GM19397 (cell line): ENCODE results near the gene PLCL1.

Experiments used
- ATAC-seq: cut with Tn5 transposase; IDR thresholded peaks from one replicate; pipeline ENCODE4 v1.9.1; 2021; ENCODE audit warnings: mild to moderate bottlenecking, moderate library complexity; ENCODE audit not compliant: unreplicated experiment

PLCL1 gene

GRCh38 chr2:197924483-197924882 is 120.1 kb downstream of the PLCL1 start:
- ATAC-seq = no peak

- ATAC-seq = no peak
Observed at GRCh38 chr2:197925204-197925603, 120.8 kb downstream of the PLCL1 start.

- no peak for ATAC-seq
Observed at GRCh38 chr2:197925976-197926375, 121.6 kb downstream of the PLCL1 start.

- ATAC-seq = no peak
Observed at GRCh38 chr2:197926673-197927072, 122.3 kb downstream of the PLCL1 start.

DNA sequence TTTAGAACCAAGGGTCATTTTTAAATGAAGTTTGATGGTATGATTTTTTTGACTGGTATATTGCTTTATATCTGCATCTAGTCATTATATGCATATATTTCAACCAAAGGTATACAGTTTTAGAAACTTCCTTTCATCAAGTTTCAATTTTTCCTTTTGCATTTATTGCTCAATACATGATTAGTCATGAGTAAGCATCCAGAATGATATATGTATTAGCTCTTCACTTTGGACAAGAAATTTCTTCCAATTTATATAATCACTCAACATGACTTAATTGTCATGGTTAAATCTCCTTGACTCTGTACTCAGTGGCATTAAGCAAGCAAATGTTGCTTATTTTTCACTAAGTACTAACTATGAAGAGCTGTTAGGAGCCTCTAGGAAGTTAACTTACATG is 123.6 kb downstream of the PLCL1 start:
- no peak for ATAC-seq

- ATAC-seq = no peak
Observed at GRCh38 chr2:197929008-197929885, 124.9 kb downstream of the PLCL1 start.

DNA sequence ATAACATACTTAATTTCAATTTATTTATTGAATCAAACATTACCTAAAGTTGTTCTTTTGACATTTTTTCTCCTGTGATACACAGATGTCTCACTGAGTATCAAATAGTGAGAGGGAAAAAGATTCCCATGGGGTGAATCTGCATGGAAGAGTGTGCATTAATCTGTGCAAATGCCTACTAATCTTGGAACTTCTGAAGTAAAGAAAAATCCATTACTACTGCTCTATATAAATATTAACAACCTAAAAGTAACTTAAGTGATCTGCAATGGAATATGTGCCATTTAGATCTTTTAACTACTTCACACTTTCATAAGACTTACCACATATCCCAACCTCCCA is 125.5 kb downstream of the PLCL1 start:
- no peak for ATAC-seq

DNA sequence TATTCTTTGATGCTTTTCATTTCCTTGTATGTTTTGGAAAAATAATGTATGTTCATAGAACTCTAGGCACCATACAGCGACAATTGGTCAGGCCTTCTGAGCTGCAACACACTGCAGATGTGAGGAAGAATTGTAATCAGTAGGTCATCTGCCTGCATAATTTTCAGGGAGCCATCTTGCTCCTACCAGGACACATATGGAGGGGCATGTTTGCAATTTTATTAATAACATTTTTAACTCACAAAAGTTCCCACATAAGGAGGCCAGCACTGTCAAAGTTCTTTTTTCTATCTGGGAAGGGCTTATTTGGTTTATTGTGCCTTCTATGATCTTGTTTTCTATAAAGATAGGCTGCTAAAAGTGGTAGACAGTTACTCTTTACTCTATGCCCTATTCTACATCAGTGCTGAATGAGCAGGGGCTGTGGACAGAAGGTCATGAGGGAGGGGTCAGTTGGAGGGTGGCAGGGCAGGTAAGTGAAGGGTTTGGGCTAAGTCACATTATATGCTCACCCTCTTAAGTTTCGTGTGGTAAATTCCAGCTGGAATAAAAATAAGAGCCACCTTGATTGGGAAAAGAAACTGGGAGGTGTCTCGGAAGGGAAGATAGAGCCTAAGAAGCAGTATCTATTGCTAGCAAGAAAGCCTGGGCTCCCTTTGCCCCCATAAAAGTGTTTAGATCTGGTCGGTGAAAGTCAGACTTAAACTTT is 126.3 kb downstream of the PLCL1 start:
- no peak for ATAC-seq

- ATAC-seq = no peak
Observed at GRCh38 chr2:197931661-197932312, 127.4 kb downstream of the PLCL1 start.

GRCh38 chr2:197932374-197932773 is 128.0 kb downstream of the PLCL1 start:
- no peak for ATAC-seq

DNA sequence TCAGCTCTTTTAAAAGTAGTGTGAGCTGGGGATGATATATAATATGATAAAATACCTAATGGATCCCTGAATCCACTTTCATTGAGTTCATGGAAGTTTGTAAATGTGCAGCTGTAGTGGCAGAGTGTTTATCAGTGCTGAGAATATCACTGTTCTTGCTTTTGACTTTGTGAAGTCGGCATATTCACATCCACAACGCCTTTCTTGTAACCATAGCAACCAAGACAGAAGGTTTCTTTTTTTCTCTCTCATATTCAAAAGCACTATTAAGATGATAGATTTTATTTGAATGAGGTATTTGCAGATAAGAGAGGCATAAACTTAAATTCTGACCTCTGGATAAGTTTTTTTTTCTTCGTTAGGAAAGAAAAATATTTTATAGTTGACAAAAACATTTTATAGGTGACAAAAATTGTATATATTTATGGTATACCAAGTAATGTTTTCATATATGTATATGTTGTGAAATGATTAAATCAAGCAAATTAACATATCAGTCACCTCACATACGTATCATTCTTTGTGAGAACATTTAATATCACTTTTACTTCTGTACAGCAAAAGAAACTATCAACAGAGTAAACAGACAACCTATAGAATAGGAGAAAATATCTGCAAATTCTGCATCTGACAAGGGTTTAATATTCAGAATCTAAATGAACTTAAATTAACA is 130.0 kb downstream of the PLCL1 start:
- no peak for ATAC-seq

- no peak for ATAC-seq
Observed at GRCh38 chr2:197934934-197935289, 130.5 kb downstream of the PLCL1 start.

GRCh38 chr2:197937814-197938213 is 133.4 kb downstream of the PLCL1 start:
- no peak for ATAC-seq

- ATAC-seq = no peak
Observed at GRCh38 chr2:197938555-197938954, 134.2 kb downstream of the PLCL1 start.

- no peak for ATAC-seq
Observed at GRCh38 chr2:197939787-197940186, 135.4 kb downstream of the PLCL1 start.

DNA sequence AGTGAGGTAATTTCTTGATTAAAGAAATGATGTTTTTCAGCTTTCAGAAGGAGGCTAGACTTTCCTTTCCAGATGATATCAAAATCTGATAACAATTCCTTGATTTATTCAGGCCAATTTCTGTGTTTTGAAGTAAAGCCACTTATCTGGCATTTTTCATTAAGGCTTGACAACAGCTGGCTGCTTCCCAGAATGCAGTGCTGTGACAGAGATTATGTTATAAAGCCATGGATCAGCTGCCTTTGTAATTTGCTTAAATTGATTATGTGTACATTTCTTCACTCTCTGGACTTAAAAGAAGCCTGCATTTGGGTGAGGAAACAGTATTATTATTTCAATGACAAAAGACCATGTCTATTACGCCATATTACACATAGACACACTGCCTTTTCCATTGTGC is 136.0 kb downstream of the PLCL1 start:
- ATAC-seq = no peak

DNA sequence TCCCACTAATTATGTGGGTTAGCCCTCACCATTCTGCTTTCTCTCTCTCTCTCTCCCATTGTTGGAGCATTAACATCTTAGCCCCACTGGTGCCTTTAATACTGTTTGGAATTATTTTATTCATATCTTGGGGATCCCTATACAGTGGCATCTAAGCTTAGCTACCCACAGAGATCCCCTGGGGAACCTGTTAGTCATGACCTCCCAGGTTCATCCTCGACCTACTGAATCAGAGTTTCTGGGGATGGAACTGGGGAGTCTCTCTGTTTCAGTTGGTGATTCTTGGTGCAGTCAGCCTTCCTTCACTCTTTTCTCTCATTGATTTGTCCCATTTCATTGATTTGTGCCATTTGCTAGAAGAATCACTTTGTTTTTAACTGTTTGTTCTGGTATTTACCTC is 137.3 kb downstream of the PLCL1 start:
- no peak for ATAC-seq

DNA sequence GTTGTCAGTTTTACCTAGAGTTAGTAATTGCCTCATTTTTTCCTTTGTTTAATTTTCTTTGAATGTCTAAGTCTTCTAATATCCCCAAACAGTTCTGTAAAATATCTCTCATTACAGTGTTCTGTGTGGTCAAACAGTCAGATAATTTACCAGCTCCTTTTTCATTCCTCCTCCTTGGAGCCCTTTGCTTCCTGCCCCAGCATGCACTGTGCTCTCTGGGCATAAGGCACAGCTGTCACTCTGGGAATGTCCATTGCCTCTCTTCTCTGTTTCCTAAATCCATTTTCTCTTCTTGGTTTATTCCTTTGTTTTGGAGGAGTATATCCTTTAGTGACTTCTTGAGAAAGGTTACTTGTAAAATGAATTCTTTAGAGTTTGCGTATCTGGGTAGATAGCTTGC is 139.3 kb downstream of the PLCL1 start:
- ATAC-seq = no peak

GRCh38 chr2:197944416-197945096 is 140.2 kb downstream of the PLCL1 start:
- no peak for ATAC-seq

GRCh38 chr2:197946562-197946961 is 142.2 kb downstream of the PLCL1 start:
- ATAC-seq = no peak

GRCh38 chr2:197947219-197947757 is 142.9 kb downstream of the PLCL1 start:
- ATAC-seq = no peak
